HepG2 (cell line): ENCODE results near the gene TMEM214. TPM values are rescaled to one million over a fixed set of nuclear protein-coding genes. Genes with fewer than 3 reads are reported as not detected.

Experiments used
- BRCA1 ChIP-seq: sonication (generic); formaldehyde crosslinking; IDR thresholded peaks from 2 replicates; pipeline ENCODE4 v1.4.0; 2020; ENCODE audit warnings: missing genetic modification reagents
- EED ChIP-seq: sonication (generic); formaldehyde crosslinking; IDR thresholded peaks from 2 replicates; pipeline ENCODE4 v1.5.0; 2020; ENCODE audit warnings: mild to moderate bottlenecking, missing genetic modification reagents
- ISX ChIP-seq: sonication (generic); formaldehyde crosslinking; conservative IDR thresholded peaks from 2 replicates; pipeline ENCODE4 v1.5.0; 2020; ENCODE audit warnings: missing genetic modification reagents
- JARID2 ChIP-seq: sonication (generic); formaldehyde crosslinking; IDR thresholded peaks from 2 replicates; pipeline ENCODE4 v1.8.1; 2023; ENCODE audit warnings: missing genetic modification reagents, inconsistent platforms; ENCODE audit not compliant: insufficient replicate concordance
- KLF12 ChIP-seq: sonication (generic); formaldehyde crosslinking; IDR thresholded peaks from 2 replicates; pipeline ENCODE4 v1.4.0; 2020; ENCODE audit warnings: missing genetic modification reagents, borderline replicate concordance
- KMT2B ChIP-seq: IDR thresholded peaks from 2 replicates; pipeline ENCODE4 v1.6.1; 2016; ENCODE audit warnings: missing genetic modification reagents, missing compliant biosample characterization
- MAFK ChIP-seq, 2 experiments: IDR thresholded peaks in 1 of 2; conservative IDR thresholded peaks in 1 of 2; 2 replicates each; pipeline ENCODE4 v1.6.1; 2011; ENCODE audit warnings: improper control_type of control experiment in 2 of 2, low read length in 2 of 2
- NFKB2 ChIP-seq: sonication (generic); formaldehyde crosslinking; IDR thresholded peaks from 2 replicates; pipeline ENCODE4 v1.4.0; 2020; ENCODE audit warnings: missing genetic modification reagents, borderline replicate concordance
- POLR2A ChIP-seq, 2 experiments: IDR thresholded peaks; 2 replicates each; pipeline ENCODE4 v1.6.1; 2011; ENCODE audit warnings: low read depth in 2 of 2, low read length in 2 of 2, mild to moderate bottlenecking in 1 of 2, moderate library complexity in 1 of 2; ENCODE audit not compliant: insufficient read depth in 1 of 2
- SETDB1 ChIP-seq: sonication (generic); formaldehyde crosslinking; IDR thresholded peaks from 2 replicates; pipeline ENCODE4 v1.5.1; 2020; ENCODE audit warnings: missing genetic modification reagents, mild to moderate bottlenecking, borderline replicate concordance
- SMARCC2 ChIP-seq: fragments of 450-650 bp; IDR thresholded peaks from 2 replicates; pipeline ENCODE4 v1.6.1; 2017; ENCODE audit warnings: antibody characterized with exemption, mild to moderate bottlenecking
- SP1 ChIP-seq, 2 experiments: fragments of 450-650 bp in 1 of 2; sonication (generic) in 1 of 2; formaldehyde crosslinking in 1 of 2; IDR thresholded peaks; 2 replicates each; pipeline versions ENCODE4 v1.4.0 to v1.6.1; 2016 to 2020; ENCODE audit warnings: missing genetic modification reagents in 1 of 2
- SP5 ChIP-seq: IDR thresholded peaks from 2 replicates; pipeline ENCODE4 v1.6.1; 2016; ENCODE audit warnings: low read depth, borderline replicate concordance
- TEAD3 ChIP-seq: optimal IDR thresholded peaks from 2 replicates; pipeline ENCODE3; 2016; ENCODE audit warnings: borderline replicate concordance
- ZFX ChIP-seq: sonication (generic); formaldehyde crosslinking; IDR thresholded peaks from 2 replicates; pipeline ENCODE4 v1.4.0; 2020; ENCODE audit warnings: mild to moderate bottlenecking, low read depth, missing genetic modification reagents, moderate library complexity
- ZNF136 ChIP-seq: sonication (generic); formaldehyde crosslinking; IDR thresholded peaks from 2 replicates; pipeline ENCODE4 v1.8.1; 2022; ENCODE audit warnings: low read depth, mild to moderate bottlenecking, moderate library complexity, missing genetic modification reagents
- ZNF143 ChIP-seq: sonication (generic); formaldehyde crosslinking; IDR thresholded peaks from 2 replicates; pipeline ENCODE4 v1.4.0; 2020; ENCODE audit warnings: missing genetic modification reagents
- ZNF777 ChIP-seq: sonication (generic); formaldehyde crosslinking; IDR thresholded peaks from 2 replicates; pipeline ENCODE4 v1.4.0; 2020; ENCODE audit warnings: missing genetic modification reagents
- polyA plus RNA-seq, 8 experiments: library from polyadenylated mRNA; depleted of rRNA in 3 of 8; stranded (reverse) in 7 of 8; unstranded in 1 of 8; fragments of >200 nt; fragmentation: Illumina TruSeq in 4 of 8; extraction: Trizol in 4 of 8; gene quantifications; 2 replicates each; pipeline versions ENCODE4 v1.2.1 to v1.2.3, GENCODE V29; 2011 to 2016; ENCODE audit warnings: low read depth in 4 of 8, missing spikeins in 1 of 8, mixed read lengths in 1 of 8; ENCODE audit not compliant: insufficient read depth in 1 of 8
- total RNA-seq, 5 experiments: library from RNA; depleted of rRNA; stranded (reverse); fragments of >200 nt; fragmentation: Illumina TruSeq; extraction: Trizol; gene quantifications; 2 replicates each; pipeline ENCODE4 v1.2.3, GENCODE V29; 2016; ENCODE audit warnings: low read depth in 1 of 5
- TF ChIP-seq, protein P1 (sequence below): sonication (generic); formaldehyde crosslinking; IDR thresholded peaks from 2 replicates; pipeline ENCODE4 v1.8.1; 2023; ENCODE audit warnings: mild to moderate bottlenecking, inconsistent platforms, moderate library complexity, missing genetic modification reagents, borderline replicate concordance
- TF ChIP-seq, protein P2 (sequence below): sonication (generic); formaldehyde crosslinking; IDR thresholded peaks from 2 replicates; pipeline ENCODE4 v1.4.0; 2020; ENCODE audit warnings: mild to moderate bottlenecking, missing genetic modification reagents
- TF ChIP-seq, protein P3 (sequence below): sonication (generic); formaldehyde crosslinking; IDR thresholded peaks from 2 replicates; pipeline ENCODE4 v1.9.0; 2022; ENCODE audit warnings: low read depth, missing genetic modification reagents
- TF ChIP-seq, protein P4 (sequence below): sonication (generic); formaldehyde crosslinking; IDR thresholded peaks from 2 replicates; pipeline ENCODE4 v1.9.0; 2021; ENCODE audit warnings: missing genetic modification reagents, mild to moderate bottlenecking, borderline replicate concordance
- TF ChIP-seq, protein P5 (sequence below): sonication (generic); formaldehyde crosslinking; IDR thresholded peaks from 2 replicates; pipeline ENCODE4 v1.4.0; 2020; ENCODE audit warnings: missing genetic modification reagents

The TMEM214 gene
- total and polyA plus RNA-seq, 2 of the 13 experiments (the other 11 are each of a cell fraction or from before 2014, with no cell fraction given), result 58.3 to 132 TPM

DNA sequence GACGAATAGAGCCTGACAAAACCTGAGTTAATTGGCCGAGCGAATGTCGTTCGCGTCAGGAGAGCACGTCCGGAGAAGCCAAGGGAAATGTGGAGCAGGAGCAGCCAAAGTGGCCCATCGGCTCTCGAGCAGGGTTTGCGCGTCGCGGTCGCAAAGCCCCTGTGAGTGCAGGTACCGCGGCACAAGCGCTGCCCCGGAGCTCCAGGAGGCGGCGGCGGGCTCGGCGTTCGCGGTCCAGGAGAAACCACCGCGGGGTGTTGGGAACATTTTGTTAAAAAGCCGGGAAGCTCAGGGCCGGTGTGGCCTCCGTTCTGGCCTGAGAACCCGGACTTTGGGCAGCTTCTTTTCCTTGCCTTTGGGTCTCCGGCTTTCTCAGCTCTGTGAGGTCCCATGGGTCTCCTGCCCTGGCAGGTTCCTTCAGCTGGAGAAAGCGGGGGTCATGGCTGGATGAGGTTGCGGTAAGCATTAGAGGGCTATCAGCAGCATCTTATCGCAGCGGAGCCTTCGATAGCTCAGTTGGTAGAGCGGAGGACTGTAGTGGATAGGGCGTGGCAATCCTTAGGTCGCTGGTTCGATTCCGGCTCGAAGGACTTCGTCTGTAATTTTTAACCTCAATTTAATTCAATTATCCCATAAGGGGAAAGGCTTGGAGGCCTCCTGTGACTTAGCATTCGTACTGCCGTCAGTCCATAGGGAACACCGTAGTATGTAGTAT is 17.7 kb downstream of the TMEM214 start (continued):
- TF ChIP-seq, protein P1, sequence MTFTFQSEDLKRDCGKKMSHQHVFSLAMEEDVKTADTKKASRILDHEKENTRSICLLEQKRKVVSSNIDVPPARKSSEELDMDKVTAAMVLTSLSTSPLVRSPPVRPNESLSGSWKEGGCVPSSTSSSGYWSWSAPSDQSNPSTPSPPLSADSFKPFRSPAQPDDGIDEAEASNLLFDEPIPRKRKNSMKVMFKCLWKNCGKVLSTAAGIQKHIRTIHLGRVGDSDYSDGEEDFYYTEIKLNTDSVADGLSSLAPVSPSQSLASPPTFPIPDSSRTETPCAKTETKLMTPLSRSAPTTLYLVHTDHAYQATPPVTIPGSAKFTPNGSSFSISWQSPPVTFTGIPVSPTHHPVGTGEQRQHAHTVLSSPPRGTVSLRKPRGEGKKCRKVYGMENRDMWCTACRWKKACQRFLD (CRISPR knock-in tag), result peak; percentile 79; the same call in 1 of the 2 replicates
- TF ChIP-seq NFKB2 (CRISPR knock-in tag), result peak; percentile 81
- TF ChIP-seq SETDB1 (CRISPR knock-in tag), result no peak
- peak; percentile 96 for TF ChIP-seq KLF12 (CRISPR knock-in tag)
- TF ChIP-seq MAFK (conservative IDR thresholded peaks at IDR 0.05 in 1 of 2, IDR thresholded peaks at IDR 0.05 in 1 of 2; ENCODE audit: low read length in 2 of 2), result no peak
- peak; percentile 86 to 98 for TF ChIP-seq POLR2A (IDR thresholded peaks at IDR 0.05; ENCODE audit: insufficient read depth in 1 of 2, low read depth in 2 of 2, low read length in 2 of 2)
- TF ChIP-seq, protein P2, sequence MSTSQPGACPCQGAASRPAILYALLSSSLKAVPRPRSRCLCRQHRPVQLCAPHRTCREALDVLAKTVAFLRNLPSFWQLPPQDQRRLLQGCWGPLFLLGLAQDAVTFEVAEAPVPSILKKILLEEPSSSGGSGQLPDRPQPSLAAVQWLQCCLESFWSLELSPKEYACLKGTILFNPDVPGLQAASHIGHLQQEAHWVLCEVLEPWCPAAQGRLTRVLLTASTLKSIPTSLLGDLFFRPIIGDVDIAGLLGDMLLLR, result peak; percentile 87
- TF ChIP-seq, protein P3, sequence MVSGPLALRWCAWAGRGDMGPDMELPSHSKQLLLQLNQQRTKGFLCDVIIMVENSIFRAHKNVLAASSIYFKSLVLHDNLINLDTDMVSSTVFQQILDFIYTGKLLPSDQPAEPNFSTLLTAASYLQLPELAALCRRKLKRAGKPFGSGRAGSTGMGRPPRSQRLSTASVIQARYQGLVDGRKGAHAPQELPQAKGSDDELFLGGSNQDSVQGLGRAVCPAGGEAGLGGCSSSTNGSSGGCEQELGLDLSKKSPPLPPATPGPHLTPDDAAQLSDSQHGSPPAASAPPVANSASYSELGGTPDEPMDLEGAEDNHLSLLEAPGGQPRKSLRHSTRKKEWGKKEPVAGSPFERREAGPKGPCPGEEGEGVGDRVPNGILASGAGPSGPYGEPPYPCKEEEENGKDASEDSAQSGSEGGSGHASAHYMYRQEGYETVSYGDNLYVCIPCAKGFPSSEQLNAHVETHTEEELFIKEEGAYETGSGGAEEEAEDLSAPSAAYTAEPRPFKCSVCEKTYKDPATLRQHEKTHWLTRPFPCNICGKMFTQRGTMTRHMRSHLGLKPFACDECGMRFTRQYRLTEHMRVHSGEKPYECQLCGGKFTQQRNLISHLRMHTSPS (CRISPR knock-in tag), result peak; percentile 60; the same call in 1 of the 2 replicates
- 0 out of 2 replicates have a peak, but pooled peaks have one; percentile 27 for TF ChIP-seq ISX (CRISPR knock-in tag)
- peak; percentile 86 for TF ChIP-seq ZFX (CRISPR knock-in tag)
- TF ChIP-seq ZNF777 (CRISPR knock-in tag), result peak; percentile 87
- peak; percentile 94 for TF ChIP-seq KMT2B (CRISPR knock-in tag)
- TF ChIP-seq JARID2 (CRISPR knock-in tag), result peak; percentile 67
- peak; percentile 32; the same call in 1 of the 2 replicates for TF ChIP-seq BRCA1
- TF ChIP-seq SP5 (CRISPR knock-in tag), result no peak; the same call in 1 of the 2 replicates
- TF ChIP-seq, protein P4, sequence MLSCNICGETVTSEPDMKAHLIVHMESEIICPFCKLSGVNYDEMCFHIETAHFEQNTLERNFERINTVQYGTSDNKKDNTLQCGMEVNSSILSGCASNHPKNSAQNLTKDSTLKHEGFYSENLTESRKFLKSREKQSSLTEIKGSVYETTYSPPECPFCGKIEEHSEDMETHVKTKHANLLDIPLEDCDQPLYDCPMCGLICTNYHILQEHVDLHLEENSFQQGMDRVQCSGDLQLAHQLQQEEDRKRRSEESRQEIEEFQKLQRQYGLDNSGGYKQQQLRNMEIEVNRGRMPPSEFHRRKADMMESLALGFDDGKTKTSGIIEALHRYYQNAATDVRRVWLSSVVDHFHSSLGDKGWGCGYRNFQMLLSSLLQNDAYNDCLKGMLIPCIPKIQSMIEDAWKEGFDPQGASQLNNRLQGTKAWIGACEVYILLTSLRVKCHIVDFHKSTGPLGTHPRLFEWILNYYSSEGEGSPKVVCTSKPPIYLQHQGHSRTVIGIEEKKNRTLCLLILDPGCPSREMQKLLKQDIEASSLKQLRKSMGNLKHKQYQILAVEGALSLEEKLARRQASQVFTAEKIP (CRISPR knock-in tag), result 0 out of 2 replicates have a peak, but pooled peaks have one; percentile 42
- TF ChIP-seq, protein P5, sequence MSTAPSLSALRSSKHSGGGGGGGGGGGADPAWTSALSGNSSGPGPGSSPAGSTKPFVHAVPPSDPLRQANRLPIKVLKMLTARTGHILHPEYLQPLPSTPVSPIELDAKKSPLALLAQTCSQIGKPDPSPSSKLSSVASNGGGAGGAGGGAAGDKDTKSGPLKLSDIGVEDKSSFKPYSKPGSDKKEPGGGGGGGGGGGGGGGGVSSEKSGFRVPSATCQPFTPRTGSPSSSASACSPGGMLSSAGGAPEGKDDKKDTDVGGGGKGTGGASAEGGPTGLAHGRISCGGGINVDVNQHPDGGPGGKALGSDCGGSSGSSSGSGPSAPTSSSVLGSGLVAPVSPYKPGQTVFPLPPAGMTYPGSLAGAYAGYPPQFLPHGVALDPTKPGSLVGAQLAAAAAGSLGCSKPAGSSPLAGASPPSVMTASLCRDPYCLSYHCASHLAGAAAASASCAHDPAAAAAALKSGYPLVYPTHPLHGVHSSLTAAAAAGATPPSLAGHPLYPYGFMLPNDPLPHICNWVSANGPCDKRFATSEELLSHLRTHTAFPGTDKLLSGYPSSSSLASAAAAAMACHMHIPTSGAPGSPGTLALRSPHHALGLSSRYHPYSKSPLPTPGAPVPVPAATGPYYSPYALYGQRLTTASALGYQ (CRISPR knock-in tag), result peak; percentile 66
- no peak for TF ChIP-seq SP1 (IDR thresholded peaks at IDR 0.05)
- TF ChIP-seq SP1 (CRISPR knock-in tag; IDR thresholded peaks at IDR 0.05), result peak; percentile 40
- peak; percentile 22; the same call in 1 of the 2 replicates for TF ChIP-seq ZNF136 (CRISPR knock-in tag)
- TF ChIP-seq SMARCC2, result no peak
- peak; percentile 56 for TF ChIP-seq TEAD3 (CRISPR knock-in tag)
- peak; percentile 12; the same call in 1 of the 2 replicates for TF ChIP-seq ZNF143
- TF ChIP-seq EED, result no peak; the same call in 1 of the 2 replicates
